DND-41 (cell line): Measurements from ENCODE around the gene LPCAT3.
A peak's percentile ranks its signal among the peaks of the same experiment; 100 is the strongest.

Experiments used
- ATAC-seq: fragments of 200-7000 bp; cut with Tn5 transposase; 3 replicates; pipeline ENCODE4 v1.9.1; 2021; ENCODE audit warnings: low read depth; ENCODE audit not compliant: insufficient read depth
- DNase-seq: peaks from one replicate; pipeline ENCODE4 v3.0.0-alpha.2; 2020
- H2AFZ ChIP-seq: 2 replicates; pipeline ENCODE4 v1.6.0; 2012; ENCODE audit warnings: low read depth, low read length
- H3K27ac ChIP-seq: 2 replicates; pipeline ENCODE4 v1.5.1; 2012; ENCODE audit warnings: low read length, inconsistent platforms
- H3K27me3 ChIP-seq: fragments of 200-600 bp; sonication (generic); 2 replicates; pipeline ENCODE4 v1.6.0; 2012; ENCODE audit warnings: low read length, mild to moderate bottlenecking, inconsistent platforms; ENCODE audit not compliant: insufficient read depth, poor library complexity
- H3K36me3 ChIP-seq: 2 replicates; pipeline ENCODE4 v1.5.1; 2012; ENCODE audit warnings: low read length, inconsistent platforms; ENCODE audit not compliant: insufficient read depth
- H3K4me1 ChIP-seq: 2 replicates; pipeline ENCODE4 v1.5.1; 2012; ENCODE audit warnings: mild to moderate bottlenecking, low read length; ENCODE audit not compliant: insufficient read depth
- H3K4me2 ChIP-seq: 2 replicates; pipeline ENCODE4 v1.6.0; 2012; ENCODE audit warnings: mild to moderate bottlenecking, moderate library complexity, low read length, inconsistent platforms; ENCODE audit not compliant: insufficient read depth
- H3K4me3 ChIP-seq, 2 experiments: fragments of 200-600 bp in 1 of 2; shearing (Covaris generic) in 1 of 2; 2 replicates each; pipeline ENCODE4 v1.5.1; 2012 to 2016; ENCODE audit warnings: inconsistent platforms in 2 of 2, low read length in 2 of 2, mild to moderate bottlenecking in 2 of 2, low read depth in 1 of 2, moderate library complexity in 1 of 2
- H3K79me2 ChIP-seq: 2 replicates; pipeline ENCODE4 v1.6.0; 2012; ENCODE audit warnings: low read length, inconsistent platforms; ENCODE audit not compliant: insufficient read depth
- H3K9ac ChIP-seq: 2 replicates; pipeline ENCODE4 v1.6.0; 2012; ENCODE audit warnings: low read depth, mild to moderate bottlenecking, inconsistent platforms, low read length, moderate library complexity
- H3K9me3 ChIP-seq: 2 replicates; pipeline ENCODE4 v1.5.1; 2012; ENCODE audit warnings: low read length, moderate library complexity, mild to moderate bottlenecking, inconsistent platforms; ENCODE audit not compliant: insufficient read depth, severe bottlenecking
- H4K20me1 ChIP-seq: 2 replicates; pipeline ENCODE4 v1.6.0; 2012; ENCODE audit warnings: low read length; ENCODE audit not compliant: insufficient read depth
- CTCF ChIP-seq: IDR thresholded peaks from 2 replicates; pipeline ENCODE4 v1.5.1; 2012; ENCODE audit warnings: borderline replicate concordance, low read length, moderate library complexity, mild to moderate bottlenecking; ENCODE audit not compliant: poor library complexity, severe bottlenecking; ENCODE audit errors: extremely low read depth
- EZH2 ChIP-seq: IDR thresholded peaks from 3 replicates; pipeline ENCODE4 v1.6.1; 2012; ENCODE audit warnings: borderline replicate concordance, low read depth, mild to moderate bottlenecking, moderate library complexity, low read length, inconsistent platforms; ENCODE audit not compliant: severe bottlenecking

LPCAT3 gene

GRCh38 chr12:6963016-6963731, 55.1 kb downstream of the LPCAT3 start:
- peaks cover 26% of the 10 kb centered on the region for H3K4me1 ChIP-seq
- DNase-seq (peak; percentile 5), ATAC-seq (no peak)
- H3K9me3 ChIP-seq = no peaks in the 10 kb centered on the region
- H4K20me1 ChIP-seq = peaks cover 4% of the 10 kb centered on the region; the same call in 1 of the 2 replicates
- TF ChIP-seq EZH2 (no peak), CTCF (no peak)
- H3K27ac ChIP-seq = no peak overlapping the region
- H2AFZ ChIP-seq = no peak overlapping the region
- H3K4me2 ChIP-seq = no peak overlapping the region
- H3K79me2 ChIP-seq = peaks cover 6% of the 10 kb centered on the region
- no peak overlapping the region for H3K9ac ChIP-seq
- no peak overlapping the region for H3K4me3 ChIP-seq
- H3K27me3 ChIP-seq = no peaks in the 10 kb centered on the region
- H3K36me3 ChIP-seq = peaks cover 39% of the 10 kb centered on the region

GRCh38 chr12:6962285-6963015, 55.8 kb downstream of the LPCAT3 start:
- Histone ChIP-seq H3K9ac (no peak overlapping the region), H3K36me3 (peaks cover 32% of the 10 kb centered on the region), H3K79me2 (peaks cover 1% of the 10 kb centered on the region; the same call in 1 of the 2 replicates), H3K4me2 (no peak overlapping the region), H3K4me3 (no peak overlapping the region), H3K9me3 (no peaks in the 10 kb centered on the region), H2AFZ (no peak overlapping the region), H3K27ac (no peak overlapping the region), H3K4me1 (peaks cover 22% of the 10 kb centered on the region), H3K27me3 (no peaks in the 10 kb centered on the region), H4K20me1 (0 out of 2 replicates have a peak, but pooled peaks cover 4% of the 10 kb centered on the region)
- ATAC-seq (no peak), DNase-seq (no peak)
- TF ChIP-seq EZH2 = no peak

GRCh38 chr12:6961695-6962284, 56.5 kb downstream of the LPCAT3 start:
- no peak for DNase-seq
- TF ChIP-seq CTCF (peak; percentile 55), EZH2 (no peak)
- no peak overlapping the region for H3K4me2 ChIP-seq

GRCh38 chr12:6961278-6961694, 57.0 kb downstream of the LPCAT3 start:
- Histone ChIP-seq H3K79me2 (no peaks in the 10 kb centered on the region), H3K36me3 (peaks cover 22% of the 10 kb centered on the region), H3K4me1 (peaks cover 20% of the 10 kb centered on the region), H3K9ac (no peak overlapping the region), H4K20me1 (no peaks in the 10 kb centered on the region), H3K4me2 (no peak overlapping the region), H3K27me3 (no peaks in the 10 kb centered on the region), H3K4me3 (no peak overlapping the region), H3K9me3 (no peaks in the 10 kb centered on the region), H2AFZ (no peak overlapping the region), H3K27ac (no peak overlapping the region)
- ATAC-seq (no peak), DNase-seq (no peak)
- TF ChIP-seq CTCF (no peak), EZH2 (no peak)

More at GRCh38 chr12:6961695-6962284, 56.5 kb downstream of the LPCAT3 start:
- Histone ChIP-seq H2AFZ (no peak overlapping the region), H3K27me3 (no peaks in the 10 kb centered on the region), H3K4me3 (no peak overlapping the region), H3K4me1 (peaks cover 20% of the 10 kb centered on the region), H4K20me1 (no peaks in the 10 kb centered on the region), H3K9me3 (no peaks in the 10 kb centered on the region), H3K9ac (no peak overlapping the region), H3K36me3 (peaks cover 25% of the 10 kb centered on the region), H3K27ac (no peak overlapping the region), H3K79me2 (no peaks in the 10 kb centered on the region)
- no peak for ATAC-seq
